Right lobe of liver (tissue), 6 donors: ENCODE data around the gene TRIO. TPM values are rescaled to one million over a fixed set of nuclear protein-coding genes. Genes with fewer than 3 reads are reported as not detected.

Experiments
- ATAC-seq, 4 donors: fragments of 200-7000 bp; cut with Tn5 transposase; one replicate each; pipeline ENCODE4 v1.9.1; 2020; ENCODE audit warnings: mild to moderate bottlenecking in 4 of 4, moderate library complexity in 4 of 4
- DNase-seq, 3 donors: peaks; one replicate each; pipeline ENCODE4 v3.0.0-alpha.2; 2020
- H3K27ac ChIP-seq, 3 donors: fragments of 200-600 bp; one replicate each; pipeline ENCODE4 v1.8.0; 2022
- H3K27me3 ChIP-seq, 2 donors: fragments of 200-600 bp; one replicate each; pipeline ENCODE4 v1.8.0; 2022
- H3K36me3 ChIP-seq, 4 donors: fragments of 200-600 bp; sonication (generic) in 1 of 4; one replicate each; pipeline versions ENCODE4 v1.5.1 to v1.8.0; 2017 to 2022; ENCODE audit warnings: control low read depth in 1 of 4
- H3K4me1 ChIP-seq, 4 donors: fragments of 200-600 bp; sonication (generic) in 1 of 4; one replicate each; pipeline versions ENCODE4 v1.5.1 to v1.8.0; 2017 to 2022; ENCODE audit warnings: control low read depth in 1 of 4
- H3K4me3 ChIP-seq, 3 donors: fragments of 200-600 bp; one replicate each; pipeline ENCODE4 v1.8.0; 2022
- H3K9me3 ChIP-seq, 4 donors: fragments of 200-600 bp; sonication (generic) in 1 of 4; one replicate each; pipeline versions ENCODE4 v1.5.1 to v1.8.0; 2017 to 2022; ENCODE audit warnings: control low read depth in 1 of 4
- CTCF ChIP-seq, 4 donors: fragments of 200-600 bp in 3 of 4; fragments of 450-650 bp in 1 of 4; IDR thresholded peaks; one replicate each; pipeline versions ENCODE4 v1.5.1 to v1.8.0; 2016 to 2022; ENCODE audit warnings: antibody characterized with exemption in 4 of 4, mild to moderate bottlenecking in 2 of 4
- POLR2A ChIP-seq: fragments of 450-650 bp; IDR thresholded peaks from one replicate; pipeline ENCODE4 v1.6.1; 2017; ENCODE audit warnings: antibody characterized with exemption, mild to moderate bottlenecking
- WGBS: methylation state at CpG from one replicate; pipeline ENCODE4 v1.1.6; 2018; ENCODE audit warnings: low coverage, low lambda C conversion rate; ENCODE audit not compliant: insufficient coverage; ENCODE audit errors: missing lambda C conversion rate; 5-methylcytosine and 5-hydroxymethylcytosine counted together
- intact Hi-C, 2 donors: fragments of 100-400 bp; cut with DNase I; formaldehyde crosslinking; loops; one replicate each; pipeline versions ENCODE4 v1.11.2 to v1.14.1; 2022
- total RNA-seq, 6 experiments: library from RNA; depleted of rRNA in 2 of 6; stranded (reverse); fragments of >200 nt in 2 of 6; fragmentation: NEBNext Ultra II Directional in 3 of 6; extraction: Animal tissue kit (Norgen Biotek cat#: 25700) in 3 of 6; gene quantifications; one replicate each; pipeline versions ENCODE4 v1.1.0 to v1.2.4, GENCODE V29; 2016 to 2023
- donor health status: DM: no; HTN: yes; CAD: no.
- donor health status: DM: no; HTN: no; CAD: no.
- donor health status: DM: no; HTN: no; CAD: no.
- donor health status: DM: no; HTN: yes; CAD: no.
- donor health status: DM: no; HTN: yes; CAD: no.

The TRIO gene
- total RNA-seq, 6 experiments from 2014 or later: 34.7 to 63.5 (median 50.2) TPM

DNA sequence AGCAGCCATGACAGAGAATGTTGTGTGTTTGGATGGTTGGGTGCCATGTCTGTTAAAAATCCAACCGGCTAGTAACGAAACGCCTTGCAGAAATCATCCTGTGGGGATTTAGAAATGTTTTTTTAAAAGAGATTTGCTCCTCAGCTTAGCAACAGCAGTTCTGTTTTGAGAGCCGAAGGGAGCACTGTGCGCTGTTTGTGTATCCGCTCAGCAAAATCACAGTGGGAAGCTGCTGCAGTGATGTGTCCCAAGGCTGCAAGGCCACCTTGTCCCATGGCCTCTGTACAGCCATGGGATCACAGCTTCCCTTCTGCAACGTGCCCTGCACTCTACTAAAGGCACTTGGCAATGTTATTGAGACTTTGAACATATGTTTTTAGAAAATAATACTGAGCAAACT is 40.9 kb downstream of the TRIO start:
- Histone ChIP-seq H3K9me3 (no peaks in the 10 kb centered on the region), H3K27me3 (no peaks in the 10 kb centered on the region), H3K36me3 (no peaks in the 10 kb centered on the region), H3K4me3 (no peak overlapping the region), H3K4me1 (peaks cover 0 to 37% (median 6%) of the 10 kb centered on the region in 4 donors), H3K27ac (peak overlapping the region in 1 of 3 donors; percentile 25)
- 63% methylated on average over 5 of the region's 7 CpGs for WGBS
- intact Hi-C loops: no loop called here
- ATAC-seq: peak in 2 of 4 donors; percentile 6 to 10
- TF ChIP-seq POLR2A: no peak
- TF ChIP-seq CTCF (IDR thresholded peaks at IDR 0.05): no peak
- DNase-seq: no peak

GRCh38 chr5:14184725-14185124 is 41.6 kb downstream of the TRIO start:
- ATAC-seq: no peak
- WGBS: 85% methylated on average over 4 of the region's 11 CpGs
- no peak for TF ChIP-seq CTCF (IDR thresholded peaks at IDR 0.05)
- TF ChIP-seq POLR2A: no peak
- Histone ChIP-seq H3K27me3 (no peaks in the 10 kb centered on the region), H3K4me1 (peaks cover 0 to 30% (median 6%) of the 10 kb centered on the region in 4 donors), H3K4me3 (no peak overlapping the region), H3K27ac (no peak overlapping the region), H3K9me3 (no peaks in the 10 kb centered on the region), H3K36me3 (no peaks in the 10 kb centered on the region)
- intact Hi-C loops: no loop called here
- DNase-seq: no peak

DNA sequence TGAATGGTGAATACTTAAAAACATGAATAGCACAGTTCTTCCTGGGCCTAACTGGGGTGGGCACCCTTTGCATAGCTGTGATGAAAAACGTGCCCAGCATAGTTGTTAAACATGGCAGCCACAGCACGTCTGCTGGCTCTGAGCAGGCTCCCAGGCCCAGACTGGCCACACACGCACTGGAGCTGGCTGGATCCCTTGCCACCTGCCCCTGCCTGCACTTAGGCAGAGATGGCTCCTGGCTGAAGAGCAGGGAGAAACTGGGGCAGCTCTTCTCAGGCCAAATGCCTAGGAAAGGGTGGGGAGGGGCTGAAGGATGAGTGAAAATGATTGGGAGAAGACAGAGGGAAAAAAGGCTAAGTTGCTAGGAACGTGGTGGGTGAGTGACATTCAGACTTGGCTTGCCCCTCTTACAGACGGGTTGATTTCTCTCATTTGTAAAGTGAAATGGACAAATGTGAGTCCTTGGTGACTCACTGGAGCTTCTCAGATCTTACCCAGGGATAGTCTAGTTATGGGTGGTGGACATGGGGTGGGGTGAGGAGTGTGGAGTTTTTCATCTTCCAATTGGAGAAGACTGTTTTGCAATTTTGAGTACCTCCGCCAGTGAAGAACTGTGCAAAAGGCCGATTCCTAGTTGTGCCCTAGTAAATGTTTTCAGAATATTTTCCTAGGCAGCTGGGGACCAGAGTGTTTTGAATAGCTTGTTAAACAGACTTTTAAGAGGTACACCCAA is 42.4 kb downstream of the TRIO start:
- no peaks in the 10 kb centered on the region for H3K9me3 ChIP-seq
- peak in 3 of 4 donors; percentile 38 to 52 (median 52) for ATAC-seq
- DNase-seq: no peak
- H3K4me3 ChIP-seq: no peak overlapping the region
- H3K27me3 ChIP-seq: no peaks in the 10 kb centered on the region
- no peaks in the 10 kb centered on the region for H3K36me3 ChIP-seq
- TF ChIP-seq POLR2A: no peak
- no peak for TF ChIP-seq CTCF (IDR thresholded peaks at IDR 0.05)
- WGBS: 46% methylated on average over 6 of the region's 7 CpGs
- peak overlapping the region in 1 of 3 donors; percentile 30 for H3K27ac ChIP-seq
- intact Hi-C loops: no loop called here
- H3K4me1 ChIP-seq: peaks cover 0 to 28% (median 6%) of the 10 kb centered on the region in 4 donors

DNA sequence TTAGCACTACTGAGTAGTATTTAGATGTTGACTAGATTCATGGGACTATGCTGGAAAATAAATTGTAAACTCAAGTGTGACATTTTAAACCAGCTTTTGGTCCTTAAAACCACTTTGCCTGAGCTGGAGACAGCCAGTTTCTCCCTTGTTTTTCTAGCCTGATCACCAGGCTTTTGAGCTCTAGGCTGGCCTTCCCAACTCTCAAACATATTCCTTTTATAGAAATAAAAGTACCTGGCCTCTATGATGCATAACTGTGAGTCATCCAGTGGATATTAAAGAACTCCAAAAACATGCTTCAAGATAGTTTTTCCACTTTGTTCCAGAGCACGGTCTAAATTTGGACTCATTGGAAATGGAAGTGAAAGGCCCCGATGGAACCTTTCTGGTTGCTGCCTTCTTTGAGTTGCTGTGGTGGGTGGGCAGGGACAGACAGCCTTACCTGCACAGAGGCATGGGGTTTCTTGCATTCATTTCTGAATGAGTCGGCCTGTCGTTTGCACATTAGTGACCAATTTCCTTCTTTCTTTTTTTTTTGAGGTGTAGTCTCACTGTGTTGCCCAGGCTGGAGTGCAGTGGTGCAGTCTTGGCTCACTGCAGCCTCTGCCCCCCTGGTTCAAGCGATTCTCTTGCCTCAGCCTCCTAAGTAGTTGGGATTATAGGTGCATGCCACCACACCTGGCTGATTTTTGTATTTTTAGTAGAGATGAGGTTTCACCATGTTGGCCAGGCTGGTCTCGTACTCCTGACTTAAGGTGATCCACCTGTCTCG is 43.1 kb downstream of the TRIO start:
- WGBS: 77% methylated on average over 6 of the region's 7 CpGs
- no peaks in the 10 kb centered on the region for H3K9me3 ChIP-seq
- intact Hi-C loops: no loop called here
- DNase-seq (no peak), ATAC-seq (peak in 1 of 4 donors; percentile 20)
- H3K4me3 ChIP-seq: no peak overlapping the region
- H3K27ac ChIP-seq: peak overlapping the region in 1 of 3 donors; percentile 8
- TF ChIP-seq POLR2A (no peak), CTCF (IDR thresholded peaks at IDR 0.05) (no peak)
- no peaks in the 10 kb centered on the region for H3K27me3 ChIP-seq
- H3K36me3 ChIP-seq: no peaks in the 10 kb centered on the region
- peaks cover 0 to 28% (median 6%) of the 10 kb centered on the region in 4 donors for H3K4me1 ChIP-seq
